GM12878 (cell line): Measurements from ENCODE around the gene LRBA. TPM values are rescaled to one million over a fixed set of nuclear protein-coding genes. Genes with fewer than 3 reads are reported as not detected.

ENCODE experiments used
- ATAC-seq: fragments of 200-7000 bp; cut with Tn5 transposase; 3 replicates; pipeline ENCODE4 v1.9.1; 2020; ENCODE audit warnings: mild to moderate bottlenecking, moderate library complexity
- Bru-seq: library from RNA; stranded (reverse); fragments of 400-500 nt; gene quantifications from one replicate; lab custom pipeline; 2021; lab: Mats Ljungman, UMichigan
- BruChase-seq, 2 experiments: library from RNA; stranded (reverse); fragments of 400-500 nt; gene quantifications; one replicate each; lab custom pipeline; 2021; lab: Mats Ljungman, UMichigan
- BruUV-seq: library from RNA; stranded (reverse); fragments of 400-500 nt; replicated peaks from 2 replicates; lab custom pipeline; 2021; lab: Mats Ljungman, UMichigan
- CTCF ChIA-PET: fragments of 300-600 bp; sonication (Branson Sonifier 250); formaldehyde crosslinking; extraction: SDS; loops from one replicate; lab custom pipeline; 2021; ENCODE audit warnings: inconsistent platforms; lab: Yijun Ruan, JAX
- POLR2A ChIA-PET: fragments of 350-600 bp; formaldehyde crosslinking; extraction: SDS; loops from one replicate; lab custom pipeline; 2021; ENCODE audit warnings: inconsistent platforms; lab: Charles Lee
- RAD21 ChIA-PET: fragments of 300-600 bp; sonication (Branson Sonifier 250); formaldehyde crosslinking; loops from one replicate; lab custom pipeline; 2023; ENCODE audit warnings: antibody characterized with exemption; ENCODE audit not compliant: unreplicated experiment; lab: Charles Lee
- SMC1A ChIA-PET: fragments of 300-600 bp; sonication (Branson Sonifier 250); formaldehyde crosslinking; loops from one replicate; lab custom pipeline; 2023; ENCODE audit not compliant: unreplicated experiment, uncharacterized antibody; lab: Charles Lee
- DNase-seq: peaks from one replicate; pipeline ENCODE4 v3.0.0-alpha.2; 2011; ENCODE audit warnings: low read depth, low spot score
- FAIRE-seq: peaks from 3 replicates; lab custom pipeline; 2011; peaks lifted over from hg19 to GRCh38; lab: Jason Lieb, UNC
- H2AFZ ChIP-seq: 2 replicates; pipeline ENCODE4 v1.6.0; 2011; ENCODE audit warnings: low read depth, low read length, control low read depth; ENCODE audit not compliant: control insufficient read depth
- H3K27ac ChIP-seq: 2 replicates; pipeline ENCODE4 v1.5.1; 2011; ENCODE audit warnings: control low read depth; ENCODE audit not compliant: control insufficient read depth, insufficient read depth
- H3K27me3 ChIP-seq, 2 experiments: replicated peaks in 1 of 2; 2 replicates each; pipeline versions ENCODE4 v1.6.0 to v1.6.1; 2011; ENCODE audit warnings: low read length in 1 of 2; ENCODE audit not compliant: control insufficient read depth in 2 of 2, insufficient read depth in 2 of 2
- H3K36me3 ChIP-seq, 2 experiments: 2 replicates each; pipeline ENCODE4 v1.5.1; 2011; ENCODE audit warnings: low read length in 1 of 2; ENCODE audit not compliant: control insufficient read depth in 2 of 2, insufficient read depth in 2 of 2
- H3K4me1 ChIP-seq: 2 replicates; pipeline ENCODE4 v1.6.1; 2011; ENCODE audit warnings: mild to moderate bottlenecking, low read length, moderate library complexity, mixed read lengths; ENCODE audit not compliant: control insufficient read depth, insufficient read depth
- H3K4me2 ChIP-seq: 2 replicates; pipeline ENCODE4 v1.6.0; 2011; ENCODE audit warnings: control low read depth; ENCODE audit not compliant: control insufficient read depth, insufficient read depth
- H3K4me3 ChIP-seq: fragments of 200-600 bp; sonication (generic); 2 replicates; pipeline ENCODE4 v1.5.1; 2016
- H3K79me2 ChIP-seq: 2 replicates; pipeline ENCODE4 v1.6.0; 2011; ENCODE audit warnings: low read length; ENCODE audit not compliant: control insufficient read depth, insufficient read depth
- H3K9ac ChIP-seq: 2 replicates; pipeline ENCODE4 v1.8.0; 2011; ENCODE audit warnings: low read length, control low read depth, mixed read lengths; ENCODE audit not compliant: control insufficient read depth, insufficient read depth
- H3K9me3 ChIP-seq: replicated peaks from 3 replicates; pipeline ENCODE4 v1.5.1; 2011; ENCODE audit warnings: mild to moderate bottlenecking, low read length; ENCODE audit not compliant: control insufficient read depth, insufficient read depth
- H4K20me1 ChIP-seq: 2 replicates; pipeline ENCODE4 v1.6.0; 2011; ENCODE audit not compliant: control insufficient read depth, insufficient read depth
- BACH1 ChIP-seq: fragments of 450-650 bp; IDR thresholded peaks from 2 replicates; pipeline ENCODE4 v1.6.1; 2017; ENCODE audit warnings: mild to moderate bottlenecking, borderline replicate concordance
- BCL3 ChIP-seq: IDR thresholded peaks from 2 replicates; pipeline ENCODE4 v1.6.1; 2011; ENCODE audit warnings: borderline replicate concordance, low read depth, mild to moderate bottlenecking, moderate library complexity, low read length; ENCODE audit not compliant: insufficient read depth, poor library complexity, severe bottlenecking
- BRCA1 ChIP-seq: IDR thresholded peaks from 2 replicates; pipeline ENCODE4 v1.6.1; 2011; ENCODE audit warnings: low read depth, low read length, improper control_type of control experiment
- CREB1 ChIP-seq: IDR thresholded peaks from 2 replicates; pipeline ENCODE4 v1.6.1; 2012; ENCODE audit warnings: low read depth, mild to moderate bottlenecking, inconsistent platforms
- HDGF ChIP-seq: fragments of 450-650 bp; IDR thresholded peaks from 2 replicates; pipeline ENCODE4 v1.6.1; 2016; ENCODE audit warnings: antibody characterized with exemption
- IRF4 ChIP-seq: IDR thresholded peaks from 2 replicates; pipeline ENCODE4 v1.6.1; 2011; ENCODE audit warnings: low read depth, low read length
- MLLT1 ChIP-seq: fragments of 450-650 bp; IDR thresholded peaks from 2 replicates; pipeline ENCODE4 v1.6.1; 2016; ENCODE audit warnings: mild to moderate bottlenecking
- MTA2 ChIP-seq: fragments of 450-650 bp; IDR thresholded peaks from 2 replicates; pipeline ENCODE4 v1.6.1; 2016; ENCODE audit warnings: low read depth, mild to moderate bottlenecking, moderate library complexity
- NBN ChIP-seq: fragments of 450-650 bp; IDR thresholded peaks from 2 replicates; pipeline ENCODE4 v1.6.1; 2016
- NFYB ChIP-seq: IDR thresholded peaks from 2 replicates; pipeline ENCODE4 v1.6.1; 2011; ENCODE audit warnings: low read depth, mild to moderate bottlenecking, low read length, improper control_type of control experiment, moderate library complexity; ENCODE audit not compliant: insufficient read depth
- NR2C2 ChIP-seq: IDR thresholded peaks from 2 replicates; pipeline ENCODE4 v1.6.1; 2011; ENCODE audit warnings: borderline replicate concordance, low read depth; ENCODE audit not compliant: control insufficient read depth, insufficient read length
- NR2F1 ChIP-seq: fragments of 450-650 bp; conservative IDR thresholded peaks from 2 replicates; pipeline ENCODE4 v1.6.1; 2017; ENCODE audit warnings: mild to moderate bottlenecking
- RAD51 ChIP-seq: fragments of 450-650 bp; IDR thresholded peaks from 2 replicates; pipeline ENCODE4 v1.6.1; 2016; ENCODE audit warnings: moderate library complexity, mild to moderate bottlenecking, inconsistent platforms
- SP1 ChIP-seq: IDR thresholded peaks from one replicate; pipeline ENCODE4 v1.6.1; 2011; ENCODE audit warnings: low read depth, low read length
- WGBS: methylation state at CpG from one replicate; pipeline ENCODE4 v1.1.6; 2016; ENCODE audit warnings: low lambda C conversion rate; ENCODE audit not compliant: insufficient replicate concordance, insufficient coverage; ENCODE audit errors: missing lambda C conversion rate; 5-methylcytosine and 5-hydroxymethylcytosine counted together
- in situ Hi-C: fragments of 300-500 bp; cut with MboI; formaldehyde crosslinking; loops from 9 replicates; pipeline ENCODE4 v1.14.3; 2018; ENCODE audit warnings: mixed read lengths
- intact Hi-C: fragments of 100-400 bp; cut with micrococcal nuclease; formaldehyde crosslinking; loops from one replicate; pipeline ENCODE4 v1.14.2; 2022; ENCODE audit not compliant: unreplicated experiment
- long read RNA-seq, 2 experiments: library from polyadenylated mRNA; unstranded; transcript quantifications; one replicate each; pipeline ENCODE4 v2.0.0, GENCODE V29; 2019 to 2020
- polyA minus RNA-seq, 3 experiments: library from RNA; depleted of rRNA, polyadenylated mRNA; stranded (reverse); fragments of >200 nt; gene quantifications; 2 replicates each; pipeline ENCODE4 v1.2.3, GENCODE V29; 2011
- polyA plus RNA-seq, 11 experiments: library from polyadenylated mRNA; depleted of rRNA in 4 of 11; unstranded in 6 of 11; stranded (reverse) in 5 of 11; fragments of >200 nt; fragmentation: Nextera tagmentation in 4 of 11; fragmentation: Illumina TruSeq in 1 of 11; extraction: Ambion mirVana in 4 of 11; extraction: Trizol in 1 of 11; gene quantifications; 1 replicate in 1 of 11; 2 replicates in 10 of 11; pipeline versions ENCODE4 v1.2.1 to v1.2.3, GENCODE V29; 2011 to 2016; ENCODE audit warnings: inconsistent platforms in 2 of 11, missing spikeins in 2 of 11, low read depth in 1 of 11
- total RNA-seq, 4 experiments: library from RNA; depleted of rRNA in 3 of 4; stranded (reverse); fragments of >200 nt in 3 of 4; fragmentation: Illumina TruSeq in 1 of 4; extraction: Trizol in 1 of 4; gene quantifications; 2 replicates each; pipeline versions ENCODE4 v1.2.1 to v1.2.3, GENCODE V29; 2013 to 2021

LRBA gene
- total RNA-seq (2013; cell fraction: nucleolus; rRNA removed): 574 and 578 TPM in 2 replicates
- total RNA-seq (2014; rRNA removed): 75.5 and 89.8 TPM in 2 replicates
- total RNA-seq (2014; rRNA removed; fragmentation: Illumina TruSeq; extraction: Trizol): 93.4 and 101 TPM in 2 replicates
- 70.6 and 72.7 TPM in 2 replicates for total RNA-seq (2021)
- polyA plus RNA-seq (2011; ENCODE audit: low read depth): 40.5 TPM
- polyA plus RNA-seq (2011; rRNA removed): 74.6 and 82.6 TPM in 2 replicates
- 71.9 and 79.6 TPM in 2 replicates for polyA plus RNA-seq (2011; cell fraction: cytosol; rRNA removed)
- 58.5 and 60.2 TPM in 2 replicates for polyA plus RNA-seq (2011; cell fraction: nucleus; rRNA removed)
- 39.6 and 45.7 TPM in 2 replicates for polyA plus RNA-seq (2012)
- polyA plus RNA-seq (2014; fragmentation: Illumina TruSeq; extraction: Trizol): 74.4 and 98.9 TPM in 2 replicates
- polyA plus RNA-seq (2014; fragmentation: Nextera tagmentation; extraction: Ambion mirVana): 10 to 100 TPM; 20.3 to 22.0 TPM
- 37.1 and 39.4 TPM in 2 replicates for polyA plus RNA-seq (2014; rRNA removed)
- polyA plus RNA-seq (2016; fragmentation: Nextera tagmentation; extraction: Ambion mirVana): 10 to 100 TPM; 24.8 to 29.4 TPM
- polyA minus RNA-seq (2011; rRNA and poly(A)+ RNA removed): 433 TPM in 2 replicates
- 91.3 and 96.2 TPM in 2 replicates for polyA minus RNA-seq (2011; cell fraction: cytosol; rRNA and poly(A)+ RNA removed)
- polyA minus RNA-seq (2011; cell fraction: nucleus; rRNA and poly(A)+ RNA removed): 384 and 542 TPM in 2 replicates
- Bru-seq, nascent RNA: percentile 80 among the genes with signal in this experiment
- percentile 75 among the genes with signal in this experiment for BruChase-seq, experiment 1, labeled RNA remaining after a 6-hour chase
- BruChase-seq, experiment 2, labeled RNA remaining after a 2-hour chase: percentile 73 among the genes with signal in this experiment
- long read RNA-seq, experiment 1, partial matches to known transcripts: 1 of 3 reads
- long read RNA-seq, experiment 1, other reads (novel, unspliced or antisense): 2 of 3 reads
- long read RNA-seq, experiment 2, partial matches to known transcripts: 44 of 63 reads
- long read RNA-seq, experiment 2, other reads (novel, unspliced or antisense): 15 of 63 reads

- ATAC-seq: peak; percentile 85
- Histone ChIP-seq H3K27me3 (no peaks in the 10 kb centered on the region), H3K4me1 (peaks cover 4% of the 10 kb centered on the region), H3K9ac (peak within 1 kb of the TSS; percentile 96), H3K27ac (peak within 1 kb of the TSS; percentile 92), H3K4me2 (peak within 1 kb of the TSS; percentile 95), H3K9me3 (no peaks in the 10 kb centered on the region), H3K4me3 (peak within 1 kb of the TSS; percentile 100), H3K36me3 (no peaks in the 10 kb centered on the region; a peak in 2 of 4 replicates), H3K79me2 (peaks cover 56% of the 10 kb centered on the region), H2AFZ (peak within 1 kb of the TSS; percentile 98), H4K20me1 (no peaks in the 10 kb centered on the region)
- under 1% methylated on average over 31 of the region's 37 CpGs for WGBS
- ChIA-PET POLR2A (interaction anchor here (0.7 to 3.8 kb wide), 11 partner anchors 10 to 90 kb away, joined by 3 to 41 read pairs (median 4); partner anchors contain the start of gene RPS3A), SMC1A (interaction anchor here (0.7 to 5.0 kb wide), 9 partner anchors 9 to 100 kb away, joined by 3 to 31 read pairs (median 8); partner anchors contain the start of gene RPS3A), RAD21 (interaction anchor here (0.7 to 7.2 kb wide), 8 partner anchors 13 to 89 kb away, joined by 3 to 36 read pairs (median 6); partner anchors contain the start of gene RPS3A), CTCF (interaction anchor here (0.6 to 3.8 kb wide), 5 partner anchors 12 to 903 kb away, joined by 3 to 21 read pairs (median 6); partner anchors contain the start of gene RPS3A)
- peak; percentile 57 for DNase-seq
- BruUV-seq: TSS peak; percentile 88
- in situ Hi-C loops: no loop called here
- FAIRE-seq: no peak
- intact Hi-C loops: loop anchor here (1.0 kb wide), 1 partner anchor 85 kb away; the partner anchor contains the start of gene RPS3A
- TF ChIP-seq SP1 (peak; percentile 8), HDGF (peak; percentile 65), RAD51 (no peak), NR2F1 (no peak), MLLT1 (0 out of 2 replicates have a peak, but pooled peaks have one; percentile 61), IRF4 (no peak), CREB1 (peak; percentile 42; the same call in 1 of the 2 replicates), BACH1 (peak; percentile 29; the same call in 1 of the 2 replicates), BCL3 (no peak), NFYB (peak; percentile 67; the same call in 1 of the 2 replicates), NBN (peak; percentile 74), MTA2 (0 out of 2 replicates have a peak, but pooled peaks have one; percentile 24), BRCA1 (no peak), NR2C2 (no peak)
These were observed at the start of gene LRBA for GRCh38 chr4:151014521-151015458. Gene LRBA (minus strand): TSS chr4:151015284. CDS start chr4:151014642, 642 bp downstream.
